Measurements from ENCODE around the gene TNNI3K.

The TNNI3K gene

DNA sequence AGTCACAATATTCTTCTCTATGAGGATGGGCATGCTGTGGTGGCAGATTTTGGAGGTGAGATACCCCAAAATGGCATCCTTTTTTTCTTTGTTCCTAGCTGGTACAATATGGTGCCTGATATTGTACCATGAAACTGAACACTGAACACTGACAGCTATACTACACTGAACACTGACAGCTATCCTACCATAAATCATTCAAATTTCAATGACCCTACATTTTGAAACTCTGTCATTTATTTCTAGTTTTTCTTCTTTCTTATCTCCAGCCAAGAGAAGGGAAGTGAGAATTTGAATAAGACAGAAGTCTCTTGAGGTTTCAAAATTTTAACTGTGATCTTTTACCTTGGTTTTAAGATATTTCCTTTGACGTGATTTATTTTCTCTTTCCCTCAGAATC, 200.9 kb downstream of the TNNI3K start:
- Histone ChIP-seq H3K27ac (ENCODE audit: low read depth, low read length) (no peak overlapping the region), H3K4me3 (ENCODE audit: low read length) (no peak overlapping the region)
- WGBS, result 85% methylated on average over 1 of the region's 1 CpG

DNA sequence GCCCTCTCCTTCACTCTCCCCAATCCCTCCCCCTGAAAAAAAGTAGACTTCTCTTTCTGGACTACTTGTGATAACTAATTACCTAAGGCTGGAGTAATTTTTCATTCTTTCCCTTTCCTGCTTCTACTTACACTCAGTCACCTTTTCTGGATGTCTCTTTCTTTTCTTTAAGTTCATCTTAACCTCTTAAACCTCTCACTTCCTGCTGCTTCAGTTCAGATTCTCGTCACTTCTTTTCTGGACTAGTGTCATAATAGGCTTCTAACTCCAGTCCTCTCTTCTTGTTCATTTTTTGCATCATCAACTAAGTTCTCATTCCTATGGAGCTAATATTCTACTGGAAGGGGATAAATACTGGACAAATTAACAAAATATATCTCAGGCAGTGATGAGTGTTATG, 201.8 kb downstream of the TNNI3K start:
- Histone ChIP-seq H3K36me3 (ENCODE audit: insufficient read depth, low read length) (no peaks in the 10 kb centered on the region), H3K9ac (ENCODE audit: low read depth, low read length) (no peak overlapping the region), H3K9me3 (ENCODE audit: insufficient read depth, low read depth, low read length) (no peaks in the 10 kb centered on the region), H3K27ac (ENCODE audit: low read depth, low read length) (no peak overlapping the region), H3K27me3 (ENCODE audit: insufficient read depth, low read length) (no peaks in the 10 kb centered on the region), H3K4me1 (ENCODE audit: insufficient read depth, low read length) (no peaks in the 10 kb centered on the region), H3K4me3 (ENCODE audit: low read length) (no peak overlapping the region)
- 96% methylated on average over 1 of the region's 1 CpG for WGBS

More for the DNA sequence above, 200.9 kb downstream of the TNNI3K start:
- Histone ChIP-seq H3K36me3 (ENCODE audit: insufficient read depth, low read length) (no peaks in the 10 kb centered on the region), H3K9ac (ENCODE audit: low read depth, low read length) (no peak overlapping the region), H3K4me1 (ENCODE audit: insufficient read depth, low read length) (no peaks in the 10 kb centered on the region), H3K9me3 (ENCODE audit: insufficient read depth, low read depth, low read length) (no peaks in the 10 kb centered on the region), H3K27me3 (ENCODE audit: insufficient read depth, low read length) (no peaks in the 10 kb centered on the region)

DNA sequence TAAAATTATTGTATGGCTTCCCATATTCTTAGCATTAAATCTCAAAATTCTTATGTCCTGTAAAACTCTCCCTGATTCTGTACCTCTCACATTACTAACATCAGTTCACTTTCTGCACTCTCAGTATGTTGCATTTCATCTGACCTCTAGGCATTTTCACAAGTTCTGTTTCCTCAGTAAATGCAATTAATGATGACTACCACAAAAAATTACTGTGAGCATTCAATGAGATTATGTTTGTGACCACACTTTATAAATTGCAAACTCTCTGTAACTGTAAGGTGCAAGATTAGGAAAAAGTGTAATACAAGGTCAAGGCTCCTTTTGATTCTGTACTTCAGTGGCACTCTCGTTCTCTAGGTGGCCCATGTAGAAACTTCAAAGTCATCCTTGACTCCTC, 216.8 kb downstream of the TNNI3K start:
- no peak overlapping the region for H3K9ac ChIP-seq (ENCODE audit: low read depth, low read length)
- H3K36me3 ChIP-seq (ENCODE audit: insufficient read depth, low read length), result no peaks in the 10 kb centered on the region
- no peak overlapping the region for H3K27ac ChIP-seq (ENCODE audit: low read depth, low read length)

DNA sequence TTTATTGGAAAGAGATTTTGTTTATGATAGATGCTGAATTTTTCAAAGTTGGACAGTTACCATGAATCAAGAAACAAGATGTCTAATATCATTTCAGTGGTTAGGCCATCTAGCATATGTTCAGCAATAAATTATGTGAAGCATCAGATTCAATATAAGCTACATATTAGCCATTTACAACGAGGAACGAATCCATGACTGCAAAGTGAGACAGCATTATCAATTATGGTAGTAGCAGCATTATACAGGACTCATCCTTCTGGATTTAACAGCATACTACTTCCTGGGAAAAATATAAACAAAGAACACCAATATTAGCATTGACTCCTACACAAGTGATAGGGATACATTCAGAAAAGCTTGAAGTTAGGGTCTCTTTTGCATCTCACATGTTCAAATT, 218.1 kb downstream of the TNNI3K start:
- no peaks in the 10 kb centered on the region for H3K36me3 ChIP-seq (ENCODE audit: insufficient read depth, low read length)
- no peak overlapping the region for H3K9ac ChIP-seq (ENCODE audit: low read depth, low read length)
- WGBS, result 100% methylated on average over 2 of the region's 2 CpGs
- H3K9me3 ChIP-seq (ENCODE audit: insufficient read depth, low read depth, low read length), result no peaks in the 10 kb centered on the region
- no peak overlapping the region for H3K4me3 ChIP-seq (ENCODE audit: low read length)
- H3K27me3 ChIP-seq (ENCODE audit: insufficient read depth, low read length), result no peaks in the 10 kb centered on the region
- no peaks in the 10 kb centered on the region for H3K4me1 ChIP-seq (ENCODE audit: insufficient read depth, low read length)
- no peak overlapping the region for H3K27ac ChIP-seq (ENCODE audit: low read depth, low read length)

More for the DNA sequence above, 216.8 kb downstream of the TNNI3K start:
- no peaks in the 10 kb centered on the region for H3K9me3 ChIP-seq (ENCODE audit: insufficient read depth, low read depth, low read length)
- no peaks in the 10 kb centered on the region for H3K4me1 ChIP-seq (ENCODE audit: insufficient read depth, low read length)
- H3K27me3 ChIP-seq (ENCODE audit: insufficient read depth, low read length), result no peaks in the 10 kb centered on the region
- H3K4me3 ChIP-seq (ENCODE audit: low read length), result no peak overlapping the region
- 95% methylated on average over 1 of the region's 1 CpG for WGBS

DNA sequence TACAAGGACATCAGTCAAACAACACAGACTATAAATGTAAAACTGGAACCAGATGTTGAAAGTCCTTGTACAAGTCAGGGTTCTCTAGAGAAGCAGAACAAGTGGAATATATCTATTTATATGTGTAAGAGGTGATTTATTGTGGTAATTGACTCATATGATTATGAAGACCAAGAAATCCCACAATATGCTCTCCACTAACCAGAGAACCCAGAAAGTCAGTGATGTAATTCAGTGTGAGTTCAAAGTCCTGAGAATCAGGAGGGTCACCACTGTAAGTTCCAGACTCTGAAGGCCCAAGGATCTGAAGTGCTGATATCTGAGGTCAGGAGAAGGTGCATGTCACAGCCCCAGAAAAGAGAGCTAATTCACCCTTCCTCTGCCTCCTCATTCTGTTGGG, 220.2 kb downstream of the TNNI3K start:
- Histone ChIP-seq H3K4me3 (ENCODE audit: low read length) (no peak overlapping the region), H3K36me3 (ENCODE audit: insufficient read depth, low read length) (no peaks in the 10 kb centered on the region), H3K4me1 (ENCODE audit: insufficient read depth, low read length) (no peaks in the 10 kb centered on the region), H3K9me3 (ENCODE audit: insufficient read depth, low read depth, low read length) (no peaks in the 10 kb centered on the region), H3K9ac (ENCODE audit: low read depth, low read length) (no peak overlapping the region), H3K27ac (ENCODE audit: low read depth, low read length) (no peak overlapping the region), H3K27me3 (ENCODE audit: insufficient read depth, low read length) (no peaks in the 10 kb centered on the region)

DNA sequence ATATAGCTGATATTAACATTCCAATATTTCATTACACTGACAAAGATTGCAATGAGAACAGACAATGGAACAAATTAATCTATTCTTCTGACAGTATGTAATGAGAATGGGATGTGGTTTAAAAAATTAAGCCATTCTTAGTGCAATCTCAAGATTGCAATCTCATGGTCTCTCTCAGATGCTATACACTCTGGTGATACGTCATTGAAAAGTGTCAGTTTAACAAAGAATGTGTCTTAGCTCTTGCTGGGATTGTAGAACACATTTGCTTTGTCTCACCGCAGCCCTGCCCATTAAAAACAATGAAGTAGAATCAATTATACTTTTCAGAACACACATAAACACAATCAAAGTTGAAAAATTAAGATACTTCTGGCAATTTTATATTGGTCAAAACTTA, 222.1 kb downstream of the TNNI3K start:
- Histone ChIP-seq H3K27ac (ENCODE audit: low read depth, low read length) (no peak overlapping the region), H3K36me3 (ENCODE audit: insufficient read depth, low read length) (no peaks in the 10 kb centered on the region), H3K4me3 (ENCODE audit: low read length) (no peak overlapping the region), H3K4me1 (ENCODE audit: insufficient read depth, low read length) (no peaks in the 10 kb centered on the region), H3K9ac (ENCODE audit: low read depth, low read length) (no peak overlapping the region), H3K9me3 (ENCODE audit: insufficient read depth, low read depth, low read length) (no peaks in the 10 kb centered on the region), H3K27me3 (ENCODE audit: insufficient read depth, low read length) (no peaks in the 10 kb centered on the region)
- 100% methylated on average over 2 of the region's 2 CpGs for WGBS

DNA sequence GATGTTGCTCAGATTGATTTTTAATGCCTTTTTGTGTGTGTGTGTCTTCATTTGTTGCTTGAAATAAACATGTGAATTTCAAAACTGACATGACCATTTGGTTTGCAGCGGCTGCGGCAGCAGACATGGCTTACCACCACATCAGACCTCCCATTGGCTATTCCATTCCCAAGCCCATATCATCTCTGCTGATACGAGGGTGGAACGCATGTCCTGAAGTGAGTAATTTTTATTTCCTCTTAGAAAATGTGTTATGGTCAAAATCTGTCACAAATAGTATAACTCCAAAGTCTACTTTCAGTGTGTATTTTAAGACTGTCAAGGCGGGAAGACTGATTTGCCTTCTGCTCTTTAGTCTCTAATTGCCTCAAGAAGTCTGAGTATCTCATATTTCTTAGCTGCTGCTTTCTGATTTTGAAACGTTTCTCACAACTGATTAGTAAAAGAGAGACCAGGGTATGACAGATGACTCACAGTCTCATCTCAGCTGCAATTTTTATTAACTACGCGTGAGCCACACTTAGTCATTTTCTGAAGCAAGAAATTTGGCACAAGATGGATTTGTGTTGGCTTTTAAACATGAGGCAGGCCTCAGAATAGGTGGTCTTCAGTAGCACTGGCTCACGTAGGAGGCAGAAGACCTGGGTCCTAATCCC, 228.3 kb downstream of the TNNI3K start:
- Histone ChIP-seq H3K27ac (ENCODE audit: low read depth, low read length) (no peak overlapping the region), H3K27me3 (ENCODE audit: insufficient read depth, low read length) (no peaks in the 10 kb centered on the region), H3K9ac (ENCODE audit: low read depth, low read length) (no peak overlapping the region), H3K9me3 (ENCODE audit: insufficient read depth, low read depth, low read length) (no peaks in the 10 kb centered on the region; the same call in 1 of the 2 replicates), H3K4me3 (ENCODE audit: low read length) (no peak overlapping the region), H3K4me1 (ENCODE audit: insufficient read depth, low read length) (peaks cover 4% of the 10 kb centered on the region; the same call in 1 of the 2 replicates), H3K36me3 (ENCODE audit: insufficient read depth, low read length) (no peaks in the 10 kb centered on the region)
- 90% methylated on average over 8 of the region's 9 CpGs for WGBS

DNA sequence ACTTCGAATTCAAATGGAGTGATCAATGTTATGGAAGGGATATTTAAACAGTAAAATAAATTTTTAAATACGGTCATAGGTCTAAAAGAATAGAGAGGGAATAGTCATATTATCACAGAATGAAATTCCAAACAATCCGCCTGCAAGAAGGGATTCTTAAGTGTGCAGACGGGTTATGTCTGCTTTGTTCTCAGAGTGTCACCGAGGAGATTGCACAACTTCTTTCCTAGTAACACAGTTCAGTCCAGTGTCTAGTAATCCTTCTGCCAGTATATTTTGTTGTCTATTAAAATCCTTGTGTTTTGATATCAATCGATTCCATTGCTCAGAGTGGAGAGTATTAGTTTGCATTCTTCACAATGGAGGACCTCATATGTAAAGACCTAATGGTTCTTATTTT, 228.8 kb downstream of the TNNI3K start:
- H3K9ac ChIP-seq (ENCODE audit: low read depth, low read length), result no peak overlapping the region
- no peak overlapping the region for H3K4me3 ChIP-seq (ENCODE audit: low read length)
- H3K27me3 ChIP-seq (ENCODE audit: insufficient read depth, low read length), result no peaks in the 10 kb centered on the region

DNA sequence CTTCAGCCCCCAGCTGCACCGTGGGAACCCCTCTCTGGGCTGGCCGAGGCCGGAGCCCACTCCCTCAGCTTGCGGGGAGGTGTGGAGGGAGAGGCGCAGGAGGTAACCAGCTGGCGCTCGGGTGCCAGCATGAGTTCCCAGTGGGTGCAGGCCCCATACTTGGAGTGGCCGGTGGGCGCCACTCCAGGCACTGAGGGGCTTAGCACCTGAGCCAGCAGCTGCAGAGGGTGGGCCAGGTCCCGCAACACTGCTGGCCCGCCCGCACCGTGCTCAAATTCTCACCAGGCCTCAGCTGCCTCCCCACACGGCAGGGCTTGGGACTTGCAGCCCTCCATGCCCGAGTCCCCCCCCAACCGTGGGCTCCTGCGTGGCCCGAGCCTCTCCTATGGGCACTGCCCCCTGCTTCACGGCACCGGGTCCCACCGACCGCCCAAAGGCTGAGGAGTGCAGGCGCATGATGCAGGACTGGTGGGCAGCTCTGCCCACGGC, 230.1 kb downstream of the TNNI3K start:
- H3K9ac ChIP-seq (ENCODE audit: low read depth, low read length), result no peak overlapping the region
- no peak overlapping the region for H3K27ac ChIP-seq (ENCODE audit: low read depth, low read length)
- no peaks in the 10 kb centered on the region for H3K27me3 ChIP-seq (ENCODE audit: insufficient read depth, low read length)
- peaks cover 4% of the 10 kb centered on the region; the same call in 1 of the 2 replicates for H3K4me1 ChIP-seq (ENCODE audit: insufficient read depth, low read length)
- 96% methylated on average over 24 of the region's 24 CpGs for WGBS
- no peaks in the 10 kb centered on the region for H3K36me3 ChIP-seq (ENCODE audit: insufficient read depth, low read length)
- no peak overlapping the region for H3K4me3 ChIP-seq (ENCODE audit: low read length)
- no peaks in the 10 kb centered on the region; the same call in 1 of the 2 replicates for H3K9me3 ChIP-seq (ENCODE audit: insufficient read depth, low read depth, low read length)

More for the DNA sequence above, 228.8 kb downstream of the TNNI3K start:
- H3K36me3 ChIP-seq (ENCODE audit: insufficient read depth, low read length), result no peaks in the 10 kb centered on the region
- WGBS, result 93% methylated on average over 5 of the region's 6 CpGs
- no peak overlapping the region for H3K27ac ChIP-seq (ENCODE audit: low read depth, low read length)
- H3K9me3 ChIP-seq (ENCODE audit: insufficient read depth, low read depth, low read length), result no peaks in the 10 kb centered on the region; the same call in 1 of the 2 replicates
- H3K4me1 ChIP-seq (ENCODE audit: insufficient read depth, low read length), result peaks cover 4% of the 10 kb centered on the region; the same call in 1 of the 2 replicates

DNA sequence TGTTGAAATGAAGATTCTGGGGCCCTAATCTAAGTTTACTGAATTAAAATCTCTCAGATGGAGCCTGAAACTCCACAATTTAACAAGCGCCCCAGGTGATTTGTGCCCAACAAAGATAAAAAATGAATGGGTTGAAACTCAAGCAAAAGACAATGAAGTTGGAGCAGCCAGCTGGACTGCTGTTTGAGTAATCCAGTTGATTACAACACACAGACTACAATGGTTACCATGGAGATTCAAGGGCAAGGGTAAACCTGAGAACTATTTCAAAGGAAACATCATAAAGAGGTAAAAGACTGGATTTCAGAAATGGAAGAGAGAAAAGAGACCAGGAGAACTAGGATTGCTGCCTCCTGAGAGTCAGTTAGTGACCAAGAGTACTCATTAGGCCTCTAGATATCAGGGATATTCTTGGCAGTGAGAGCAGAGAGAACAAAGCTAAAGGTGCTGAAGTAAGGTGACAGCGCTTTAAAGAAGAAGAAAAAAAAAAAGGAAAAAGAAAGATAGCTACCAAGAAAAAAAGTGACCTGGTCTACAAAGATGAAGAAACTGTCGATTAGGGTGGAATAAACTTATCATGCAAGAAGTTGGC, 232.7 kb downstream of the TNNI3K start:
- Histone ChIP-seq H3K9ac (ENCODE audit: low read depth, low read length) (no peak overlapping the region), H3K27me3 (ENCODE audit: insufficient read depth, low read length) (no peaks in the 10 kb centered on the region), H3K4me3 (ENCODE audit: low read length) (no peak overlapping the region), H3K36me3 (ENCODE audit: insufficient read depth, low read length) (no peaks in the 10 kb centered on the region), H3K4me1 (ENCODE audit: insufficient read depth, low read length) (peaks cover 12% of the 10 kb centered on the region), H3K27ac (ENCODE audit: low read depth, low read length) (no peak overlapping the region), H3K9me3 (ENCODE audit: insufficient read depth, low read depth, low read length) (no peaks in the 10 kb centered on the region; the same call in 1 of the 2 replicates)
- 88% methylated on average over 3 of the region's 3 CpGs for WGBS

DNA sequence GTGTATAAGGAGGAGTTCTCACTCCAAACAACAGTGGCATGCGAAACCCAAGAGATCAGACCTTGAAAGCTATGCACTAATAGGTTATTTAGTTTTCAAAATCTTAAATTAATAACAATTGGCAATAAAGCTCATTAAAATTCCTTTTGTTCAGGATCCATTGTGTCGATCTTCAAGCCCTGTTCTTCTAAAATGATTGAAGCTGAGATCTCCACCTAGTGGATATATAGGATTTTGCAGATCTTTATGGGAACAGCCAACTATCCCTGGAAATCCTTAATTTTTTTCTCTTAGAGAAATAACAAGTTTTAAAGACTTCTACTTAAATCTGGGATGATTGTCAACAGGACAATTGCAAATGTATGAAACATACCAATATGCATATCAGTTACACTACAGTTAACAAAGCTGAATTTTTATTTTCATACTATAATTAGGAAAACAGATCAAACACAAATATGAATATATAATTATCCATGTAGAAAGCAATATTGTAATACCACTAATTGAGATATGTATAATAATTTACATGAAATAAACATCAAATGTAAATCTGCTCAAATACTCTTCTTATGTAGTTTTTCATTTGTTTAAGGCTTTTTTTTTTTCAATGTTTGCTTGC, 233.9 kb downstream of the TNNI3K start:
- peaks cover 12% of the 10 kb centered on the region for H3K4me1 ChIP-seq (ENCODE audit: insufficient read depth, low read length)
- 20% methylated on average over 1 of the region's 2 CpGs for WGBS
- no peak overlapping the region for H3K9ac ChIP-seq (ENCODE audit: low read depth, low read length)
- no peak overlapping the region for H3K4me3 ChIP-seq (ENCODE audit: low read length)
- no peaks in the 10 kb centered on the region for H3K36me3 ChIP-seq (ENCODE audit: insufficient read depth, low read length)
- no peaks in the 10 kb centered on the region for H3K27me3 ChIP-seq (ENCODE audit: insufficient read depth, low read length)
- H3K27ac ChIP-seq (ENCODE audit: low read depth, low read length), result no peak overlapping the region
- no peaks in the 10 kb centered on the region; the same call in 1 of the 2 replicates for H3K9me3 ChIP-seq (ENCODE audit: insufficient read depth, low read depth, low read length)

Data from HUES64 (cell line).